ENCODE data around the gene SLC8B1. TPM values are rescaled to one million over a fixed set of nuclear protein-coding genes. Genes with fewer than 3 reads are reported as not detected.

SLC8B1 gene
- total RNA-seq, 1 experiment from 2014 or later = 30.9 TPM

GRCh38 chr12:113260127-113260526 is 74.8 kb downstream of the SLC8B1 start:
- CTCF ChIA-PET = no interaction called here

GRCh38 chr12:113257564-113257963 is 77.3 kb downstream of the SLC8B1 start:
- DNase-seq (ENCODE audit: low read depth, low spot score) = no peak
- H3K9me2 ChIP-seq (ENCODE audit: insufficient read depth) = no peaks in the 10 kb centered on the region
- H3K27me3 ChIP-seq (ENCODE audit: insufficient read depth, low read length) = no peaks in the 10 kb centered on the region
- 0 out of 4 replicates have a peak, but pooled peaks cover 0 to 3% of the 10 kb centered on the region in 2 experiments for H3K36me3 ChIP-seq (ENCODE audit: control insufficient read depth in 1 of 2, insufficient read depth in 2 of 2, low read length in 2 of 2)
- H3K4me3 ChIP-seq (replicated peaks in 1 of 2; ENCODE audit: low read depth in 1 of 2, low read length in 2 of 2) = no peak overlapping the region
- no peak overlapping the region for H2AFZ ChIP-seq (ENCODE audit: low read depth, low read length, poor library complexity, severe bottlenecking)
- no TSS peak for BruUV-seq (replicated peaks)
- CTCF ChIA-PET = no interaction called here
- intact Hi-C loops (cut with micrococcal nuclease) = no loop called here
- RAD21 ChIA-PET (ENCODE audit: low non-redundant PET in 1 of 2, low total read pairs in 2 of 2, uncharacterized antibody in 2 of 2, unreplicated experiment in 2 of 2) = no interaction called here
- ATAC-seq = no peak
- no peaks in the 10 kb centered on the region for H3K4me1 ChIP-seq (ENCODE audit: control insufficient read depth in 1 of 2, insufficient read depth in 2 of 2, low read length in 2 of 2)
- POLR2A ChIA-PET = no interaction called here
- H3K79me2 ChIP-seq (ENCODE audit: insufficient read depth, low read length) = no peaks in the 10 kb centered on the region
- H3K27ac ChIP-seq (ENCODE audit: low read depth, low read length) = no peak overlapping the region
- H4K20me1 ChIP-seq (ENCODE audit: insufficient read depth) = no peaks in the 10 kb centered on the region
- peaks cover 0 to 6% of the 10 kb centered on the region in 2 experiments; a peak in 1 of 4 replicates for H3K9me3 ChIP-seq (ENCODE audit: control insufficient read depth in 1 of 2, insufficient read depth in 1 of 2, low read depth in 1 of 2, low read length in 2 of 2)
- H3K9ac ChIP-seq (ENCODE audit: low read length) = no peak overlapping the region
- no peak overlapping the region for H3K4me2 ChIP-seq (ENCODE audit: low read length)
- TF ChIP-seq CTCF (IDR thresholded peaks at IDR 0.05 in 2 of 3, conservative IDR thresholded peaks at IDR 0.05 in 1 of 3; ENCODE audit: borderline replicate concordance in 1 of 3, insufficient read depth in 1 of 3, low read depth in 2 of 3, low read length in 2 of 3) = no peak
- no peak for TF ChIP-seq YY1 (IDR thresholded peaks at IDR 0.05; ENCODE audit: extremely low read depth, insufficient replicate concordance, low read depth, low read length)
- no peak for TF ChIP-seq POLR2AphosphoS5 (IDR thresholded peaks at IDR 0.05; ENCODE audit: low read depth, low read length)
- TF ChIP-seq ZBTB33 (IDR thresholded peaks at IDR 0.05; ENCODE audit: extremely low read depth, insufficient replicate concordance, low read length) = no peak
- no peak for TF ChIP-seq MAX (IDR thresholded peaks at IDR 0.05)
- TF ChIP-seq SIN3A (IDR thresholded peaks at IDR 0.05; ENCODE audit: low read depth) = no peak
- TF ChIP-seq ELF1 (IDR thresholded peaks at IDR 0.05; ENCODE audit: borderline replicate concordance, low read depth) = no peak
- TF ChIP-seq POLR2A (IDR thresholded peaks at IDR 0.05; ENCODE audit: borderline replicate concordance, extremely low read depth, insufficient read depth, insufficient read length) = no peak
- no peak for TF ChIP-seq EZH2phosphoT487 (IDR thresholded peaks at IDR 0.05; ENCODE audit: borderline replicate concordance)

More at GRCh38 chr12:113260127-113260526, 74.8 kb downstream of the SLC8B1 start:
- RAD21 ChIA-PET (ENCODE audit: low non-redundant PET in 1 of 2, low total read pairs in 2 of 2, uncharacterized antibody in 2 of 2, unreplicated experiment in 2 of 2) = no interaction called here
- Histone ChIP-seq H3K9ac (ENCODE audit: low read length) (no peak overlapping the region), H3K27ac (ENCODE audit: low read depth, low read length) (no peak overlapping the region), H3K79me2 (ENCODE audit: insufficient read depth, low read length) (no peaks in the 10 kb centered on the region), H3K27me3 (ENCODE audit: insufficient read depth, low read length) (no peaks in the 10 kb centered on the region), H3K36me3 (ENCODE audit: control insufficient read depth in 1 of 2, insufficient read depth in 2 of 2, low read length in 2 of 2) (no peaks in the 10 kb centered on the region), H3K4me3 (replicated peaks in 1 of 2; ENCODE audit: low read depth in 1 of 2, low read length in 2 of 2) (no peak overlapping the region), H2AFZ (ENCODE audit: low read depth, low read length, poor library complexity, severe bottlenecking) (no peak overlapping the region), H3K9me3 (ENCODE audit: control insufficient read depth in 1 of 2, insufficient read depth in 1 of 2, low read depth in 1 of 2, low read length in 2 of 2) (no peaks in the 10 kb centered on the region), H3K4me2 (ENCODE audit: low read length) (no peak overlapping the region), H3K9me2 (ENCODE audit: insufficient read depth) (no peaks in the 10 kb centered on the region), H3K4me1 (ENCODE audit: control insufficient read depth in 1 of 2, insufficient read depth in 2 of 2, low read length in 2 of 2) (no peaks in the 10 kb centered on the region), H4K20me1 (ENCODE audit: insufficient read depth) (no peaks in the 10 kb centered on the region)
- TF ChIP-seq TCF7L2 (IDR thresholded peaks at IDR 0.05; ENCODE audit: borderline replicate concordance, extremely low read depth, insufficient read depth, insufficient read length) = no peak
- TF ChIP-seq FOSL1 (IDR thresholded peaks at IDR 0.05; ENCODE audit: low read depth) = no peak
- no peak for TF ChIP-seq ZFX (IDR thresholded peaks at IDR 0.05)
- TF ChIP-seq ATF3 (IDR thresholded peaks at IDR 0.05) = no peak
- no peak for TF ChIP-seq EZH2 (IDR thresholded peaks at IDR 0.05)
- intact Hi-C loops (cut with micrococcal nuclease) = no loop called here
- ATAC-seq (no peak), DNase-seq (ENCODE audit: low read depth, low spot score) (no peak)
- POLR2A ChIA-PET = no interaction called here
- BruUV-seq (replicated peaks) = no TSS peak
